HEK293 (cell line): ENCODE results near the gene TAS2R60.

Source experiments
- HOXA7 ChIP-seq: sonication (generic); formaldehyde crosslinking; IDR thresholded peaks from 2 replicates; pipeline ENCODE4 v1.8.1; 2022; ENCODE audit warnings: missing genetic modification reagents, borderline replicate concordance
- MZF1 ChIP-seq: fragments of 450-650 bp; formaldehyde crosslinking; IDR thresholded peaks from 2 replicates; pipeline ENCODE4 v1.5.1; 2017; ENCODE audit warnings: missing biosample characterization, missing genetic modification characterization, borderline replicate concordance
- YY1 ChIP-seq: fragments of 450-650 bp; formaldehyde crosslinking; IDR thresholded peaks from 2 replicates; pipeline ENCODE4 v1.5.1; 2018; ENCODE audit warnings: missing biosample characterization, missing genetic modification characterization
- ZNF138 ChIP-seq: fragments of 450-650 bp; formaldehyde crosslinking; IDR thresholded peaks from 2 replicates; pipeline ENCODE4 v1.5.1; 2016; ENCODE audit warnings: missing biosample characterization, missing genetic modification characterization, borderline replicate concordance
- ZNF239 ChIP-seq: fragments of 450-650 bp; formaldehyde crosslinking; IDR thresholded peaks from 2 replicates; pipeline ENCODE4 v1.5.1; 2016; ENCODE audit warnings: missing biosample characterization, missing genetic modification characterization
- ZNF274 ChIP-seq, 2 experiments: fragments of 200-500 bp in 1 of 2; fragments of 450-650 bp in 1 of 2; sonication (Bioruptor generic) in 1 of 2; formaldehyde crosslinking in 1 of 2; IDR thresholded peaks; 2 replicates each; pipeline versions ENCODE4 v1.5.1 to v1.6.1; 2014 to 2016; ENCODE audit warnings: borderline replicate concordance in 1 of 2, inconsistent platforms in 1 of 2, low read length in 1 of 2, missing biosample characterization in 1 of 2, missing genetic modification characterization in 1 of 2
- ZNF394 ChIP-seq: fragments of 450-650 bp; formaldehyde crosslinking; IDR thresholded peaks from 2 replicates; pipeline ENCODE4 v1.5.1; 2016; ENCODE audit warnings: missing biosample characterization, missing genetic modification characterization, mild to moderate bottlenecking, moderate library complexity, borderline replicate concordance
- ZNF571 ChIP-seq: fragments of 450-650 bp; formaldehyde crosslinking; IDR thresholded peaks from 2 replicates; pipeline ENCODE4 v1.5.0; 2017; ENCODE audit warnings: missing biosample characterization, missing genetic modification characterization
- ZNF776 ChIP-seq: fragments of 450-650 bp; formaldehyde crosslinking; IDR thresholded peaks from 2 replicates; pipeline ENCODE4 v1.5.0; 2017; ENCODE audit warnings: missing biosample characterization, missing genetic modification characterization, borderline replicate concordance
- TF ChIP-seq, protein P1 (sequence below): fragments of 450-650 bp; formaldehyde crosslinking; IDR thresholded peaks from 2 replicates; pipeline ENCODE4 v1.5.1; 2016; ENCODE audit warnings: missing biosample characterization, missing genetic modification characterization
- TF ChIP-seq, protein P2 (sequence below): IDR thresholded peaks from 2 replicates; pipeline ENCODE4 v1.6.1; 2011; ENCODE audit warnings: mild to moderate bottlenecking, low read depth, low read length, borderline replicate concordance
- TF ChIP-seq, protein P3 (sequence below): fragments of 450-650 bp; formaldehyde crosslinking; IDR thresholded peaks from 2 replicates; pipeline ENCODE4 v1.5.1; 2016; ENCODE audit warnings: missing biosample characterization, missing genetic modification characterization

DNA sequence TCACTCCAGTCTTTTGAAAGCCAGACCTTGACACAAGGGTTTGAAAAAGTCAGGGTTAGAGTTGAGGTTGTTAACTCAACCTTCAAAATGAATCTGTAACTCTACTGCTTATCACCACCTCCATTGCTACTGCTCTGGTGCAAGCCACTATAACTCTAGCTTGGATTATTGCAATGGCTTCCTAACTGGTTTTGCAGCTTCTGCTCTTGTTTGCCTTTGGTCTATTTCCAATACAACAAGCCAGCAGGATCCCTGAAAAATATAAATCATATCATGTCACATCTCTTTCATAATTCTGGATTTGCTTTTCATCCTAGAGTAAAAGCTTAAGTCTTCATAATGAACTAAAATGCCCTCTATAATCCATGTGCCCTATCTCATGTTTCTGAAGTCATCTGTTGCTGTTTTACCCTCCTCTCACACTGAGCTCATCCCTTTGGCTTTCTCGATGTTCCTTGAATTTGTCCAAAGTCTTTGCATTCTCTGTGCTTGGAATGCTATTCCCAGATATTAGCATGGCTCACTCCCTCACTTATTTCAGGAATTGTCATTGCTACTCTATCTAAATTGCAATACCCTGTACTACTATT lies 10.9 kb downstream of the TAS2R60 start:
- TF ChIP-seq ZNF394 (tag by site-specific recombination) (no peak), ZNF138 (no peak), YY1 (tag by site-specific recombination) (no peak), MZF1 (tag by site-specific recombination) (no peak), ZNF776 (tag by site-specific recombination) (no peak), ZNF239 (no peak), ZNF274 (IDR thresholded peaks at IDR 0.05; ENCODE audit: low read length) (no peak), ZNF274 (tag by site-specific recombination; IDR thresholded peaks at IDR 0.05; ENCODE audit: borderline replicate concordance) (no peak), HOXA7 (no peak), ZNF571 (tag by site-specific recombination) (no peak)
- TF ChIP-seq, protein P1, sequence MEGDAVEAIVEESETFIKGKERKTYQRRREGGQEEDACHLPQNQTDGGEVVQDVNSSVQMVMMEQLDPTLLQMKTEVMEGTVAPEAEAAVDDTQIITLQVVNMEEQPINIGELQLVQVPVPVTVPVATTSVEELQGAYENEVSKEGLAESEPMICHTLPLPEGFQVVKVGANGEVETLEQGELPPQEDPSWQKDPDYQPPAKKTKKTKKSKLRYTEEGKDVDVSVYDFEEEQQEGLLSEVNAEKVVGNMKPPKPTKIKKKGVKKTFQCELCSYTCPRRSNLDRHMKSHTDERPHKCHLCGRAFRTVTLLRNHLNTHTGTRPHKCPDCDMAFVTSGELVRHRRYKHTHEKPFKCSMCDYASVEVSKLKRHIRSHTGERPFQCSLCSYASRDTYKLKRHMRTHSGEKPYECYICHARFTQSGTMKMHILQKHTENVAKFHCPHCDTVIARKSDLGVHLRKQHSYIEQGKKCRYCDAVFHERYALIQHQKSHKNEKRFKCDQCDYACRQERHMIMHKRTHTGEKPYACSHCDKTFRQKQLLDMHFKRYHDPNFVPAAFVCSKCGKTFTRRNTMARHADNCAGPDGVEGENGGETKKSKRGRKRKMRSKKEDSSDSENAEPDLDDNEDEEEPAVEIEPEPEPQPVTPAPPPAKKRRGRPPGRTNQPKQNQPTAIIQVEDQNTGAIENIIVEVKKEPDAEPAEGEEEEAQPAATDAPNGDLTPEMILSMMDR (tag by site-specific recombination) = no peak
- TF ChIP-seq, protein P2, sequence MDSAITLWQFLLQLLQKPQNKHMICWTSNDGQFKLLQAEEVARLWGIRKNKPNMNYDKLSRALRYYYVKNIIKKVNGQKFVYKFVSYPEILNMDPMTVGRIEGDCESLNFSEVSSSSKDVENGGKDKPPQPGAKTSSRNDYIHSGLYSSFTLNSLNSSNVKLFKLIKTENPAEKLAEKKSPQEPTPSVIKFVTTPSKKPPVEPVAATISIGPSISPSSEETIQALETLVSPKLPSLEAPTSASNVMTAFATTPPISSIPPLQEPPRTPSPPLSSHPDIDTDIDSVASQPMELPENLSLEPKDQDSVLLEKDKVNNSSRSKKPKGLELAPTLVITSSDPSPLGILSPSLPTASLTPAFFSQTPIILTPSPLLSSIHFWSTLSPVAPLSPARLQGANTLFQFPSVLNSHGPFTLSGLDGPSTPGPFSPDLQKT = no peak
- TF ChIP-seq, protein P3, sequence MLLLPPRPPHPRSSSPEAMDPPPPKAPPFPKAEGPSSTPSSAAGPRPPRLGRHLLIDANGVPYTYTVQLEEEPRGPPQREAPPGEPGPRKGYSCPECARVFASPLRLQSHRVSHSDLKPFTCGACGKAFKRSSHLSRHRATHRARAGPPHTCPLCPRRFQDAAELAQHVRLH (tag by site-specific recombination) = no peak
